ENCODE results near the gene MYH2.

The MYH2 gene

DNA sequence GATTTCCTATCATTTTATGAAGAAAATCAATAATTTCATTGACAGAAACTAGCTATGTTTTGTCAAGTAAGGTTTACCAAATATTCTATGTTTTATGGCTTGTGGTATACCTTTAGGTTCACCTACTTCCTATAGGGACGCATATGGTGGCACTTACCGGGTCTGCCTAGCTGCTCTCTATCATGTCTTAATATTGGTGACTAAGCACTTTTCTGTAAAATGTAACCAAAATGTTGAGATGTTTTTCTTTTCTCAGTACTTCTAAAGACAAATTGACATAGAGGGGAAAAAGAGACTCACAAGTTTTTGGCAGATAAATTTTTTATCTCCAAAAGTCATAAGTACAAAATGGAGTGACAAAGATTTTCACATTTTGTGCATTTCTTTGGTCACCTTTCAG lies 57.5 kb downstream of the MYH2 start:
- no peak for DNase-seq (ENCODE audit: low read depth)
- H3K4me3 ChIP-seq (ENCODE audit: control insufficient read depth, low read depth, low read length), result no peak overlapping the region
- TF ChIP-seq, protein P1, sequence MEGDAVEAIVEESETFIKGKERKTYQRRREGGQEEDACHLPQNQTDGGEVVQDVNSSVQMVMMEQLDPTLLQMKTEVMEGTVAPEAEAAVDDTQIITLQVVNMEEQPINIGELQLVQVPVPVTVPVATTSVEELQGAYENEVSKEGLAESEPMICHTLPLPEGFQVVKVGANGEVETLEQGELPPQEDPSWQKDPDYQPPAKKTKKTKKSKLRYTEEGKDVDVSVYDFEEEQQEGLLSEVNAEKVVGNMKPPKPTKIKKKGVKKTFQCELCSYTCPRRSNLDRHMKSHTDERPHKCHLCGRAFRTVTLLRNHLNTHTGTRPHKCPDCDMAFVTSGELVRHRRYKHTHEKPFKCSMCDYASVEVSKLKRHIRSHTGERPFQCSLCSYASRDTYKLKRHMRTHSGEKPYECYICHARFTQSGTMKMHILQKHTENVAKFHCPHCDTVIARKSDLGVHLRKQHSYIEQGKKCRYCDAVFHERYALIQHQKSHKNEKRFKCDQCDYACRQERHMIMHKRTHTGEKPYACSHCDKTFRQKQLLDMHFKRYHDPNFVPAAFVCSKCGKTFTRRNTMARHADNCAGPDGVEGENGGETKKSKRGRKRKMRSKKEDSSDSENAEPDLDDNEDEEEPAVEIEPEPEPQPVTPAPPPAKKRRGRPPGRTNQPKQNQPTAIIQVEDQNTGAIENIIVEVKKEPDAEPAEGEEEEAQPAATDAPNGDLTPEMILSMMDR (IDR thresholded peaks at IDR 0.05; ENCODE audit: control insufficient read depth, insufficient read depth, low read depth, low read length, missing control alignments), result no peak

DNA sequence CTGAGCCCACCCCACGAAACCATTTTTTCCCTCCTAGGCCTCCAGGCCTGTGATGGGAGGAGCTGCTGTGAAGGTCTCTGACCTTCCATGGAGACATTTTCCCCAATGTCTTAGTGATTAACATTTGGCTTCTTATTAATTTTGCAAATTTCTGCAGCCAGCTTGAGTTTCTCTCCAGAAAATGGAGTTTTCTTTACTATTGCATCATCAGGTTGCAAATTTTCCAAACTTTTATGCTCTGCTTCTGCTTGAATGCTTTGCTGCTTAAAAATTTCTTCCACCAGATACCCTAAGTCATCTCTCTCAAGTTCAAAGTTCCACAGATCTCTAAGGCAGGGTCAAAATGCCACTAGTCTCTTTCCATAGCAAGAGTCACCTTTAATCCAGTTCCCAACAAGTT lies 67.2 kb downstream of the MYH2 start:
- H3K4me3 ChIP-seq (ENCODE audit: control insufficient read depth, low read depth, low read length), result no peak overlapping the region
- no peak for DNase-seq (ENCODE audit: low read depth)
- TF ChIP-seq, protein P1 (IDR thresholded peaks at IDR 0.05; ENCODE audit: control insufficient read depth, insufficient read depth, low read depth, low read length, missing control alignments), result no peak

DNA sequence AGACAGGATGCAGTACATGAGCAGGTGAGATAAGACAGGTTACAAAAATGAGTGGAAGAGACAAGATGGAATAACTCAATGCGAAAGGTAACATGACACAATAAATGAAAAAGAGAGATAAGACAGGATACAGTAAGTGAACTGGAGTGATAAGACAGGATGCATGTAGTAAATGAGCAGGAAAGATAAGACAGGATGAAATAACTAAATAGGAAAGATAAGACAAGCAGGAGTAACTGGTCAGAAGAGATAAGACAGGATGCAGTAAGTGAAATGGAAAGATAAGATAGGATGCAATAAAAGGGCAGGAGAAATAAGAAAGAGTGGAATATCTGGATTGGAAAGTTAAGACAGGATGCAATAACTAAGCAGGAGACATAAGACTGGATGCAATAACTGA lies 71.8 kb downstream of the MYH2 start:
- TF ChIP-seq, protein P1 (IDR thresholded peaks at IDR 0.05; ENCODE audit: control insufficient read depth, insufficient read depth, low read depth, low read length, missing control alignments), result no peak
- H3K4me3 ChIP-seq (ENCODE audit: control insufficient read depth, low read depth, low read length), result no peak overlapping the region
- DNase-seq (ENCODE audit: low read depth), result no peak

DNA sequence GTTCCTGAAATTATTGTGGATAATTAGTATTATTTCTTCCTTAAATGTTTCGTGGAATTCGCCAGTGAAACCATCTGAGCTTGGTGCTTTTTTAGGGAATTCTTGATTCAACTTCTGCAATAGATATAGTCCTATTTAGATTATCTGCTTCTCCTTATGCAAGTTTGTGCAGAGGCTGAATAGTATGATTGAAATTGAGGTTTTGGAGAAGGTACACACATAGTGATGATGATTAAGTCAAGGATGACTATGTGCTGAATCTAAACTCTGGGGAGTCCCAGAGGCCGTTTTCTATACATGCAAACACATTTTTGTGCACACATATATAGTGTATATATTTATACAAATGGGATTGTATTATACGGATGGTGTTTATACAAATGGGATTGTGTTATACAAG lies 74.9 kb downstream of the MYH2 start:
- DNase-seq (ENCODE audit: low read depth), result no peak
- H3K4me3 ChIP-seq (ENCODE audit: control insufficient read depth, low read depth, low read length), result no peak overlapping the region
- TF ChIP-seq, protein P1 (IDR thresholded peaks at IDR 0.05; ENCODE audit: control insufficient read depth, insufficient read depth, low read depth, low read length, missing control alignments), result no peak

DNA sequence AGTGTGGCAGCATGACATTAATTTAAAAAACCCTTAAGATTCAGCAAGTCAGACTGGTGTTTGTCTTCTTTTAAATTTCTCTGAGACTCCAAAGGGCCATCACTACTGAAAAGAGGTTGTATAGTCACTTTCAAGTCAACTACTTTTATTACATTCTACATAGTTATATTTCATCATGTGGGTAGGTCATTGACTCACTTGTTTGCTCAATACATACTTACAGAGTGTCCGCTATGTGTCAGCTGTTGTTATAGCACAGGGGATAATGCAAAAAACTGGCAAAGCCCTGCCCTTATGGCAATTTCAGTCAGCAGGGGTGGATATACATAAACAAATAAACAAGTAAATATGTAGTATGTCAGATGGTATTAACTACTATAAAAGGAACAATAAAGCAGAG lies 77.6 kb downstream of the MYH2 start:
- TF ChIP-seq, protein P1 (IDR thresholded peaks at IDR 0.05; ENCODE audit: control insufficient read depth, insufficient read depth, low read depth, low read length, missing control alignments), result no peak
- no peak for DNase-seq (ENCODE audit: low read depth)
- no peak overlapping the region for H3K4me3 ChIP-seq (ENCODE audit: control insufficient read depth, low read depth, low read length)

All from AG09309 (cell line).